K562 (cell line): ENCODE results near the gene PTRH2. TPM values are rescaled to one million over a fixed set of nuclear protein-coding genes. Genes with fewer than 3 reads are reported as not detected.

ENCODE experiments used
- BCOR ChIP-seq: fragments of 450-650 bp; IDR thresholded peaks from 2 replicates; pipeline ENCODE4 v1.6.1; 2016
- CHCHD3 ChIP-seq: fragments of 250-450 bp; sonication (Bioruptor Pico); IDR thresholded peaks from 2 replicates; pipeline ENCODE4 v2.1.2; 2022; ENCODE audit warnings: mild to moderate bottlenecking
- ETV6 ChIP-seq, 3 experiments: fragments of 150-350 bp in 1 of 3; sonication (generic) in 1 of 3; formaldehyde crosslinking in 1 of 3; IDR thresholded peaks; 2 replicates each; pipeline versions ENCODE4 v1.6.1 to v1.8.0; 2014 to 2022; ENCODE audit warnings: borderline replicate concordance in 2 of 3, low read depth in 2 of 3, antibody characterized with exemption in 1 of 3, low read length in 1 of 3, mild to moderate bottlenecking in 1 of 3, missing genetic modification reagents in 1 of 3
- GATAD2A ChIP-seq: fragments of 450-650 bp; IDR thresholded peaks from 2 replicates; pipeline ENCODE4 v1.6.1; 2017
- NFRKB ChIP-seq: fragments of 450-650 bp; IDR thresholded peaks from 2 replicates; pipeline ENCODE4 v1.6.1; 2016; ENCODE audit warnings: low read depth
- RBBP5 ChIP-seq: fragments of 200-600 bp; sonication (generic); IDR thresholded peaks from 2 replicates; pipeline ENCODE4 v1.6.1; 2012; ENCODE audit warnings: borderline replicate concordance, mild to moderate bottlenecking, low read length, control low read depth, inconsistent platforms; ENCODE audit not compliant: insufficient read depth, poor library complexity, severe bottlenecking
- RCOR1 ChIP-seq, 2 experiments: IDR thresholded peaks; 2 replicates each; pipeline ENCODE4 v1.6.1; 2012; ENCODE audit warnings: low read depth in 2 of 2, low read length in 2 of 2, borderline replicate concordance in 1 of 2, improper control_type of control experiment in 1 of 2
- RFX5 ChIP-seq: IDR thresholded peaks from 2 replicates; pipeline ENCODE4 v1.6.1; 2011; ENCODE audit warnings: low read depth, mild to moderate bottlenecking, improper control_type of control experiment, low read length
- SP2 ChIP-seq: IDR thresholded peaks from 2 replicates; pipeline ENCODE4 v1.6.1; 2011; ENCODE audit warnings: mild to moderate bottlenecking, low read depth, low read length, moderate library complexity; ENCODE audit not compliant: poor library complexity, severe bottlenecking; ENCODE audit errors: extremely low read depth
- TRIM28 ChIP-seq: fragments of 450-650 bp; IDR thresholded peaks from 2 replicates; pipeline ENCODE4 v1.6.1; 2017
- YY1 ChIP-seq, 3 experiments: IDR thresholded peaks; 2 replicates each; pipeline ENCODE4 v1.6.1; 2011; ENCODE audit warnings: low read length in 2 of 3, mild to moderate bottlenecking in 2 of 3, moderate library complexity in 2 of 3, borderline replicate concordance in 1 of 3, control low read depth in 1 of 3, low read depth in 1 of 3; ENCODE audit not compliant: insufficient read depth in 3 of 3, insufficient replicate concordance in 2 of 3, control insufficient read depth in 1 of 3, insufficient read length in 1 of 3; ENCODE audit errors: extremely low read depth in 1 of 3
- ZNF3 ChIP-seq: fragments of 250-450 bp; sonication (Bioruptor Pico); IDR thresholded peaks from 2 replicates; pipeline ENCODE4 v1.5.0; 2021; ENCODE audit warnings: mild to moderate bottlenecking, moderate library complexity
- ZNF668 ChIP-seq: fragments of 250-450 bp; sonication (Bioruptor Pico); IDR thresholded peaks from 2 replicates; pipeline ENCODE4 v1.8.0; 2022; ENCODE audit warnings: mild to moderate bottlenecking, inconsistent platforms
- ZNF76 ChIP-seq: fragments of 250-450 bp; sonication (Bioruptor Pico); IDR thresholded peaks from 2 replicates; pipeline ENCODE4 v1.4.0; 2020; ENCODE audit warnings: mild to moderate bottlenecking, moderate library complexity, borderline replicate concordance
- polyA plus RNA-seq, 8 experiments: library from polyadenylated mRNA; depleted of rRNA in 4 of 8; stranded (reverse) in 5 of 8; unstranded in 3 of 8; fragments of >200 nt; fragmentation: Nextera tagmentation in 2 of 8; fragmentation: Illumina TruSeq in 1 of 8; extraction: Ambion mirVana in 2 of 8; extraction: Trizol in 1 of 8; gene quantifications; 2 replicates each; pipeline versions ENCODE4 v1.2.1 to v1.2.3, GENCODE V29; 2011 to 2014; ENCODE audit warnings: inconsistent platforms in 1 of 8, missing spikeins in 1 of 8
- total RNA-seq, 7 experiments: library from RNA; depleted of rRNA in 6 of 7; stranded (reverse); fragments of >200 nt in 6 of 7; fragmentation: Illumina TruSeq in 2 of 7; extraction: Trizol in 2 of 7; gene quantifications; 2 replicates each; pipeline versions ENCODE4 v1.2.1 to v1.2.3, GENCODE V29; 2011 to 2021; ENCODE audit warnings: low replicate concordance in 1 of 7
- TF ChIP-seq, protein P1 (sequence below): sonication (generic); formaldehyde crosslinking; IDR thresholded peaks from 2 replicates; pipeline ENCODE4 v1.8.1; 2023; ENCODE audit warnings: mild to moderate bottlenecking, missing genetic modification reagents
- TF ChIP-seq, protein P2 (sequence below), 3 experiments: IDR thresholded peaks in 2 of 3; conservative IDR thresholded peaks in 1 of 3; 2 replicates each; pipeline ENCODE4 v1.5.1; 2011 to 2012; ENCODE audit warnings: low read length in 3 of 3, mild to moderate bottlenecking in 3 of 3, control low read depth in 2 of 3, improper control_type of control experiment in 1 of 3, inconsistent platforms in 1 of 3, low read depth in 1 of 3, mixed read lengths in 1 of 3, moderate library complexity in 1 of 3; ENCODE audit not compliant: insufficient read depth in 2 of 3
- TF ChIP-seq, protein P3 (sequence below): fragments of 200-800 bp; sonication (Bioruptor generic); IDR thresholded peaks from 2 replicates; pipeline ENCODE4 v1.6.1; 2017; ENCODE audit warnings: missing genetic modification characterization, missing compliant biosample characterization
- TF ChIP-seq, protein P4 (sequence below): sonication (generic); formaldehyde crosslinking; IDR thresholded peaks from 2 replicates; pipeline ENCODE4 v1.8.1; 2023; ENCODE audit warnings: mild to moderate bottlenecking, missing genetic modification reagents

The PTRH2 gene
- total and polyA plus RNA-seq, 9 of the 15 experiments (the other 6 are each of a cell fraction or from before 2014, with no cell fraction given): 53.1 to 210 (median 126) TPM

DNA sequence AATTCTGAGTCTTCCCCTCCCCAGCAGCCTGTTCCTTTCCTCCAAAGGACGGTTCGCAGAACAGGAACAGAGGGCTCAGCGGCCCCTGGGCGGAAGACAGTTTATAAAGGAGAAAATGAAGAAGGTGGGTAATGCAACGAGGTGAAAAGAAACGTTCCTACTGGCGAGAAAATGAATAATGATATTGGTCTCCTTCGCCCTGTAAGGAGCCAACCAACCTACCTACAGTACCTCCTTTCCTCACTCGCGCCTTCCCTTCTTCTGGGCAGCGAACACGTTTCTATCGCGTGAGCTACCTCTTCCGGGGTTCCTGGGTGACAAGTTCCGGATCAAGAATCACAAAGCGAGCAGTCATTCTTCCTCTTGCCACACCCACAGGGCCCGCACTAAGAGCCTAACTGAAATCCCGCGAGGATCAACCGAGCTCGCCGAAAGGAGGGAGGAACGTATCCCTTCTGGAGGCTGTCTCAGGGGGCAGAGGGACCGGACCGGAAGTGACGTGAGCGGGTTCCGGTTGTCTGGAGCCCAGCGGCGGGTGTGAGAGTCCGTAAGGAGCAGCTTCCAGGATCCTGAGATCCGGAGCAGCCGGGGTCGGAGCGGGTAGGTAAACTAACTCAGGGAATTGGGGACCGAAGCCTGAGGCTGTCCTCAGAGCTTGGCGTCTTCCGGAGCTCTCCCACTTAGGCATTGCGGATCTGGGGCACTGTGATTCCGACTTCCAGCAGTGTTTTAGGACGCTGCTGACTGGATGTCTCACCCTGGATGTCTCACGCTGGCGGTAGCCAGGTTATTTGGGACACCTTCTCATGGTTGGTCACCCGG lies at the start of gene PTRH2, which contains the start of gene VMP1 (continued):
- TF ChIP-seq, protein P1, sequence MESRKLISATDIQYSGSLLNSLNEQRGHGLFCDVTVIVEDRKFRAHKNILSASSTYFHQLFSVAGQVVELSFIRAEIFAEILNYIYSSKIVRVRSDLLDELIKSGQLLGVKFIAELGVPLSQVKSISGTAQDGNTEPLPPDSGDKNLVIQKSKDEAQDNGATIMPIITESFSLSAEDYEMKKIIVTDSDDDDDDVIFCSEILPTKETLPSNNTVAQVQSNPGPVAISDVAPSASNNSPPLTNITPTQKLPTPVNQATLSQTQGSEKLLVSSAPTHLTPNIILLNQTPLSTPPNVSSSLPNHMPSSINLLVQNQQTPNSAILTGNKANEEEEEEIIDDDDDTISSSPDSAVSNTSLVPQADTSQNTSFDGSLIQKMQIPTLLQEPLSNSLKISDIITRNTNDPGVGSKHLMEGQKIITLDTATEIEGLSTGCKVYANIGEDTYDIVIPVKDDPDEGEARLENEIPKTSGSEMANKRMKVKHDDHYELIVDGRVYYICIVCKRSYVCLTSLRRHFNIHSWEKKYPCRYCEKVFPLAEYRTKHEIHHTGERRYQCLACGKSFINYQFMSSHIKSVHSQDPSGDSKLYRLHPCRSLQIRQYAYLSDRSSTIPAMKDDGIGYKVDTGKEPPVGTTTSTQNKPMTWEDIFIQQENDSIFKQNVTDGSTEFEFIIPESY (CRISPR knock-in tag): peak; percentile 25; the same call in 1 of the 2 replicates
- no peak for TF ChIP-seq TRIM28
- no peak for TF ChIP-seq SP2
- TF ChIP-seq BCOR: no peak
- TF ChIP-seq ZNF668 (CRISPR knock-in tag): no peak
- TF ChIP-seq, protein P2, sequence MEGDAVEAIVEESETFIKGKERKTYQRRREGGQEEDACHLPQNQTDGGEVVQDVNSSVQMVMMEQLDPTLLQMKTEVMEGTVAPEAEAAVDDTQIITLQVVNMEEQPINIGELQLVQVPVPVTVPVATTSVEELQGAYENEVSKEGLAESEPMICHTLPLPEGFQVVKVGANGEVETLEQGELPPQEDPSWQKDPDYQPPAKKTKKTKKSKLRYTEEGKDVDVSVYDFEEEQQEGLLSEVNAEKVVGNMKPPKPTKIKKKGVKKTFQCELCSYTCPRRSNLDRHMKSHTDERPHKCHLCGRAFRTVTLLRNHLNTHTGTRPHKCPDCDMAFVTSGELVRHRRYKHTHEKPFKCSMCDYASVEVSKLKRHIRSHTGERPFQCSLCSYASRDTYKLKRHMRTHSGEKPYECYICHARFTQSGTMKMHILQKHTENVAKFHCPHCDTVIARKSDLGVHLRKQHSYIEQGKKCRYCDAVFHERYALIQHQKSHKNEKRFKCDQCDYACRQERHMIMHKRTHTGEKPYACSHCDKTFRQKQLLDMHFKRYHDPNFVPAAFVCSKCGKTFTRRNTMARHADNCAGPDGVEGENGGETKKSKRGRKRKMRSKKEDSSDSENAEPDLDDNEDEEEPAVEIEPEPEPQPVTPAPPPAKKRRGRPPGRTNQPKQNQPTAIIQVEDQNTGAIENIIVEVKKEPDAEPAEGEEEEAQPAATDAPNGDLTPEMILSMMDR (IDR thresholded peaks at IDR 0.05 in 2 of 3, conservative IDR thresholded peaks at IDR 0.05 in 1 of 3; ENCODE audit: insufficient read depth in 2 of 3, low read depth in 1 of 3, low read length in 3 of 3): 0 out of 6 replicates have a peak, but pooled peaks of 1 of the 3 experiments have one; percentile 9
- peak in 1 of 3 experiments; percentile 57 for TF ChIP-seq YY1 (IDR thresholded peaks at IDR 0.05; ENCODE audit: borderline replicate concordance in 1 of 3, control insufficient read depth in 1 of 3, extremely low read depth in 1 of 3, insufficient read depth in 3 of 3, insufficient read length in 1 of 3, insufficient replicate concordance in 2 of 3, low read depth in 1 of 3, low read length in 2 of 3)
- TF ChIP-seq ZNF3 (CRISPR knock-in tag): no peak
- TF ChIP-seq, protein P3, sequence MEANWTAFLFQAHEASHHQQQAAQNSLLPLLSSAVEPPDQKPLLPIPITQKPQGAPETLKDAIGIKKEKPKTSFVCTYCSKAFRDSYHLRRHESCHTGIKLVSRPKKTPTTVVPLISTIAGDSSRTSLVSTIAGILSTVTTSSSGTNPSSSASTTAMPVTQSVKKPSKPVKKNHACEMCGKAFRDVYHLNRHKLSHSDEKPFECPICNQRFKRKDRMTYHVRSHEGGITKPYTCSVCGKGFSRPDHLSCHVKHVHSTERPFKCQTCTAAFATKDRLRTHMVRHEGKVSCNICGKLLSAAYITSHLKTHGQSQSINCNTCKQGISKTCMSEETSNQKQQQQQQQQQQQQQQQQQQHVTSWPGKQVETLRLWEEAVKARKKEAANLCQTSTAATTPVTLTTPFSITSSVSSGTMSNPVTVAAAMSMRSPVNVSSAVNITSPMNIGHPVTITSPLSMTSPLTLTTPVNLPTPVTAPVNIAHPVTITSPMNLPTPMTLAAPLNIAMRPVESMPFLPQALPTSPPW (CRISPR knock-in tag): peak; percentile 74
- no peak for TF ChIP-seq CHCHD3
- TF ChIP-seq GATAD2A: no peak
- 0 out of 4 replicates have a peak, but pooled peaks of 1 of the 2 experiments have one; percentile 23 for TF ChIP-seq ETV6 (IDR thresholded peaks at IDR 0.05; ENCODE audit: borderline replicate concordance in 1 of 2, low read depth in 2 of 2, low read length in 1 of 2)
- TF ChIP-seq ETV6 (CRISPR knock-in tag; IDR thresholded peaks at IDR 0.05; ENCODE audit: borderline replicate concordance): no peak
- TF ChIP-seq, protein P4, sequence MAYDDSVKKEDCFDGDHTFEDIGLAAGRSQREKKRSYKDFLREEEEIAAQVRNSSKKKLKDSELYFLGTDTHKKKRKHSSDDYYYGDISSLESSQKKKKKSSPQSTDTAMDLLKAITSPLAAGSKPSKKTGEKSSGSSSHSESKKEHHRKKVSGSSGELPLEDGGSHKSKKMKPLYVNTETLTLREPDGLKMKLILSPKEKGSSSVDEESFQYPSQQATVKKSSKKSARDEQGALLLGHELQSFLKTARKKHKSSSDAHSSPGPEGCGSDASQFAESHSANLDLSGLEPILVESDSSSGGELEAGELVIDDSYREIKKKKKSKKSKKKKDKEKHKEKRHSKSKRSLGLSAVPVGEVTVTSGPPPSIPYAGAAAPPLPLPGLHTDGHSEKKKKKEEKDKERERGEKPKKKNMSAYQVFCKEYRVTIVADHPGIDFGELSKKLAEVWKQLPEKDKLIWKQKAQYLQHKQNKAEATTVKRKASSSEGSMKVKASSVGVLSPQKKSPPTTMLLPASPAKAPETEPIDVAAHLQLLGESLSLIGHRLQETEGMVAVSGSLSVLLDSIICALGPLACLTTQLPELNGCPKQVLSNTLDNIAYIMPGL (CRISPR knock-in tag): no peak
- no peak for TF ChIP-seq RFX5
- no peak for TF ChIP-seq ZNF76 (CRISPR knock-in tag)
- TF ChIP-seq RBBP5: peak; percentile 88
- TF ChIP-seq NFRKB: peak; percentile 81
- peak in 1 of 2 experiments; percentile 43; a peak in 2 of 4 replicates for TF ChIP-seq RCOR1 (IDR thresholded peaks at IDR 0.05; ENCODE audit: borderline replicate concordance in 1 of 2, low read depth in 2 of 2, low read length in 2 of 2)
